ENCODE measurements around the gene CSTB.

- TF ChIP-seq CTCF (IDR thresholded peaks at IDR 0.05) (no peak), POLR2A (IDR thresholded peaks at IDR 0.05) (no peak), POLR2AphosphoS5 (IDR thresholded peaks at IDR 0.05) (no peak)
Observed at GRCh38 chr21:43744725-43745124, 31.4 kb downstream of the CSTB start.

All from stomach (tissue), 4 donors.